ENCODE results near the gene POT1.

The POT1 gene

DNA sequence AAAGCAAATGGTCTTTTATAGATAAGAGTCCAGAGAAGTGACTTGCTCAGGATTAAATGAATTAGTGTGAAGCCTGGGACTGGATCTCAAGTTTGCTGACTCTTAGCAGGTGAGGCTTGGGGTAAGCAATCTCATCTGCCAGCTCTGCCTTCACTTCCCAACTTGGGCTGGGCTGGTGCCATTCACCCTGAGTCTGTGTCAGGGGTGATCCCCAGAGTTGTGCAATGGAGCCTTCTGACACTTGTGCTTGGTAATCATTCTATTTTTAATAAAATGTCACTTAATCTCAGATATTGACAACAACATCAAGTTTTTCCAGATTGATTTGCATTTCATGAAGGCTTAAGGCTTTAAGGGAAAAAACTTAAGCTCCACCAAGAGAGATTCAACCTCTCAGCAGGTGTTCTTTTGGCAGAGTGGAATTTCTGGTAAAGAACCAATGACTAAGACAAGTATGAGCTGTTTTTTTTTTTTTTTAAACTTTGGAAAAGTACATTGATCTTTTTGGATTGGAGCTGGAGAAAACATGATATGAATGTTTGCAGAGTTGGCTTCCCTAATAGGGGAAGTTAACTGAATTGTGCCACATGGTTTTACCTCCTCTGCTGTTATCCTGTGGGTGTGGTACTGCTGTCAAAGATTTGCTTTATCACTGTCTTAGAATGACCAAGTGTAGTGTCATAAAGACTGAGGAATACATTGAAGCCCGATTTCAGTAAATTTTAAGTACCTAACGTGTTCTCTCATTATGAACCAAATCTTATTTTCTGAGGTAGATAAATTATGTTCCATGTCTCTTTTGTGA lies 115.4 kb downstream of the POT1 start:
- Histone ChIP-seq H3K27ac (no peak overlapping the region), H3K4me3 (no peak overlapping the region)
- no peak for DNase-seq (ENCODE audit: low spot score)
- TF ChIP-seq, protein P1, sequence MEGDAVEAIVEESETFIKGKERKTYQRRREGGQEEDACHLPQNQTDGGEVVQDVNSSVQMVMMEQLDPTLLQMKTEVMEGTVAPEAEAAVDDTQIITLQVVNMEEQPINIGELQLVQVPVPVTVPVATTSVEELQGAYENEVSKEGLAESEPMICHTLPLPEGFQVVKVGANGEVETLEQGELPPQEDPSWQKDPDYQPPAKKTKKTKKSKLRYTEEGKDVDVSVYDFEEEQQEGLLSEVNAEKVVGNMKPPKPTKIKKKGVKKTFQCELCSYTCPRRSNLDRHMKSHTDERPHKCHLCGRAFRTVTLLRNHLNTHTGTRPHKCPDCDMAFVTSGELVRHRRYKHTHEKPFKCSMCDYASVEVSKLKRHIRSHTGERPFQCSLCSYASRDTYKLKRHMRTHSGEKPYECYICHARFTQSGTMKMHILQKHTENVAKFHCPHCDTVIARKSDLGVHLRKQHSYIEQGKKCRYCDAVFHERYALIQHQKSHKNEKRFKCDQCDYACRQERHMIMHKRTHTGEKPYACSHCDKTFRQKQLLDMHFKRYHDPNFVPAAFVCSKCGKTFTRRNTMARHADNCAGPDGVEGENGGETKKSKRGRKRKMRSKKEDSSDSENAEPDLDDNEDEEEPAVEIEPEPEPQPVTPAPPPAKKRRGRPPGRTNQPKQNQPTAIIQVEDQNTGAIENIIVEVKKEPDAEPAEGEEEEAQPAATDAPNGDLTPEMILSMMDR (IDR thresholded peaks at IDR 0.05), result no peak

DNA sequence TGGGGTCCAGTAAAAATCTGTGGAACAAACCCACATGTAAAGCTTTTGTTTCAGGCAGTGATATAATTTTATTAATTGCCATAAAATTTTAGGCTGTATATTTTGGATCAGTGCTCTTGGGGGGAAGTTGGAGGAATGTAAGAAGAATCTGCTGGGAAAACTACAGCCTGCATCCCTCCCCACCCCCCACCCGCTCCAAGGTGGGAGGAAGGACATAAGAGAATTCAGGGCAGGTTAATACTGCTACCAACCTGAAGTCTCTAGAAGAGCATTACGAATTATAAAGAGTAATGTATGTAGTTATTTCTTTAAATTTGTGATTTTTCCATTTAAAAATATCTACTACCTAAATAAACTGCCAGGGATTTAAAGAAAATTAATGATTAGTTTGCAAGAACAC lies 116.9 kb downstream of the POT1 start:
- Histone ChIP-seq H3K4me3 (no peak overlapping the region), H3K27ac (no peak overlapping the region)
- TF ChIP-seq, protein P1 (IDR thresholded peaks at IDR 0.05), result no peak
- no peak for DNase-seq (ENCODE audit: low spot score)

DNA sequence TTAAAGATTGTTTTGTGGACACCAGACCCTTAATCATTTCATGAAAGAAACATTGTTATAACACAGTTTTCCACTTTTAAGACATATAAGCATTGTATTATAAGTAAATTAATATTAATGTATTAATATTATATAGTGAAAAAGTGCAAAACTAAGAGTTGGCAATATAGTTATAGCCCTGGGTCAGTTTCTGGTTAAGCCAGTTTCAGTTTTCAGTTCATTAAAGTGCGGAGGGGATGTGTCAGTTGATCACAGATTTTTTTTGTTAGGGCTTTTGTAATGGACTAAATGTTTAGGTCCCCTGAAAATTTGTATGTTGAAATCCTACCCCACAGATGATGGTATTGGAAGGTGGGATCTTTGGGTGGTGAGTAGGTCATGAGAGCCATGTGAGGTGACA lies 118.3 kb downstream of the POT1 start:
- no peak for DNase-seq (ENCODE audit: low spot score)
- no peak overlapping the region for H3K27ac ChIP-seq
- TF ChIP-seq, protein P1 (IDR thresholded peaks at IDR 0.05), result no peak
- H3K4me3 ChIP-seq, result no peak overlapping the region

DNA sequence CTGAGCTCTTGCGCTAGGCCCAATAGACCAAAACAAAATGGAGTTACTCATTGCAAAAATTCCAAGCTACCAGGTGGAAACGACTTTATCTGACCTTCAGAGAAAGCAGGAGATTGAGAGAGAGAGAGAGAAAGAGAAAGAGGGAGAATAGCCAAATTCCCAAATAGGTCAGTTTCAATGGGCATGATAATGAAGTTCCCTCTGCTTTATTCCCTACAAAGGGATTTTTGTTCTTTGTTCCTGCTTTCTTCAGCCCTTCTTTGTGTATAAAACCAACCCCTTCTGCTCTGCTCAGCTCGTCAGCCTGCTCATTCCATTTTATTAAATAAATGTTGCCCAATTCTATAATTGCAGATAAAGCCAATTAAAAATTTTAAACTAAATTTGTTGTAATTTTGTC lies 119.0 kb downstream of the POT1 start:
- DNase-seq (ENCODE audit: low spot score), result no peak
- Histone ChIP-seq H3K27ac (no peak overlapping the region), H3K4me3 (no peak overlapping the region)
- TF ChIP-seq, protein P1 (IDR thresholded peaks at IDR 0.05), result no peak

DNA sequence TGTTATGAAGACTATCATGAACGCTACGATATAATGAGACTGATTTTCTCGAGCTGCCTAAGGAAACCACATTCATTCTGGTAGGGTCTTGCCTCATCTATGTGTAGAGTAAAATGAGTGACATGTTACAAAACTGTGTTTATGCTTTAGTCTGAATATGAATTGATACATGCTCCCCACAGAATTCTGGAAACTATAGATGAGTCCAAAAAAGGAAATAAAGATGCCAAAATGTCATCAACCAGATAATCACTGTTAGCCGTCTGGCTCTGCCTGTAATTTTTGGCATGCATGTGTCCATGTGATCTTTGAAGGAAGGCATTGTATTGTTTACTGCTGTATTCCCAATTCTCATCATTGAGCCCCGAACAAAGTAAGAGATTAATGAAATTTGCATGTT lies 121.4 kb downstream of the POT1 start:
- no peak overlapping the region for H3K4me3 ChIP-seq
- TF ChIP-seq, protein P1 (IDR thresholded peaks at IDR 0.05), result no peak
- H3K27ac ChIP-seq, result no peak overlapping the region
- no peak for DNase-seq (ENCODE audit: low spot score)

DNA sequence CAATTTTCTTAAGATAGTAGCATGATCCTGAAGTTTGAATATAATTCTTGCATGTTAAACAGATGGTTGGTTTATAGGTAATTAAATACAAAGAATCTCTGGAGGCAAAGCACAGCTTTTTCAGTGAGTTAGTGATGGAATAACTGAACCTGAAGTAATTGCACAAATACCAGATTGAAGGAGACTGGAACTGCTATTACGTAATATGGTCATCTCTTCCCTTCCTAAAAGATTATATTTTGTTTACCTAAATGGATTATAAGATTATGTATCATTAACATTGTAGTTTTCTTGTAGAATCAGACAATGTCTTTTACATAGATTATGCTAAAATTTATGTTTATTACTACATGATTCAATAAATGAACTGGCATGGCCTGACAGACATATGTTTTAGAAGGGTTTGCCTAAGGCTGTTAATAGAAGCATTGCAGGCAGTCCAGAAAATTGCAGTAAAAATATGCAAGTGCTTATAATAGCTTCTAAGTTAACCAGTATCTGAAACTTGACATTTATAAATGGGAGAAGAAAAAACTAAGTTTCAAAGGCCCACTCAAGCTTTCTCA lies 128.2 kb downstream of the POT1 start:
- TF ChIP-seq, protein P1 (IDR thresholded peaks at IDR 0.05), result no peak
- Histone ChIP-seq H3K4me3 (no peak overlapping the region), H3K27ac (no peak overlapping the region)
- no peak for DNase-seq (ENCODE audit: low spot score)

DNA sequence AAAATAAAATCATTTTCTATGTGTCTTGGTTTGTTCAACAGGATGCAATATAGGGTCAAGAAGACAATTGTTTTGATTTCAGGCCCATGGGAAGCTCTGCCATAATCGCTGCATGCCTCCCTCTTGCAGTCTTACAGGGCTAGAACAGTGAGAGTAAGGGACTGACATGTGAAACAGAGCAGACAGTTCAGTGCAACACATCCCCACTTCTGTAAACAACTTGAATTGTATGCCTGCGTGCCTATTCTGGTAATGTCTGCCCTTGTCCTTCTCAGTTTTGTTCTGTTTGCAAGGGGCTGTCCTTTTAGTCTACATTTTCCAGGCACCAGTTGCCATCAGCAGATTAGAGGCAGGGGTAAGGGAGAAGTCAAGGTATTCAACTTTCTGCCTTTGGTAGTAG lies 129.2 kb downstream of the POT1 start:
- no peak overlapping the region for H3K4me3 ChIP-seq
- TF ChIP-seq, protein P1 (IDR thresholded peaks at IDR 0.05), result no peak
- no peak for DNase-seq (ENCODE audit: low spot score)
- H3K27ac ChIP-seq, result no peak overlapping the region
